SU-DHL-6 (cell line): ENCODE data around the gene HASPIN.

Experiments used
- H2AFZ ChIP-seq: fragments of 200-600 bp; sonication (generic); 2 replicates; pipeline ENCODE4 v1.6.1; 2014; ENCODE audit warnings: low read depth, mild to moderate bottlenecking, moderate library complexity, mixed read lengths, antibody characterized with exemption, low read length; ENCODE audit not compliant: severe bottlenecking
- H3F3A ChIP-seq: fragments of 200-600 bp; shearing (Covaris generic); 2 replicates; pipeline ENCODE4 v1.6.0; 2016; ENCODE audit warnings: antibody characterized with exemption, mild to moderate bottlenecking; ENCODE audit not compliant: insufficient read depth
- H3K27ac ChIP-seq: fragments of 200-600 bp; sonication (generic); 2 replicates; pipeline ENCODE4 v1.5.1; 2016; ENCODE audit warnings: low read depth, mild to moderate bottlenecking, low read length, moderate library complexity, mixed read lengths
- H3K27me3 ChIP-seq: fragments of 200-600 bp; sonication (generic), shearing (Covaris generic); 2 replicates; pipeline ENCODE4 v1.6.0; 2014; ENCODE audit warnings: mild to moderate bottlenecking, low read length
- H3K36me3 ChIP-seq: fragments of 200-600 bp; sonication (generic); 2 replicates; pipeline ENCODE4 v1.6.1; 2014; ENCODE audit warnings: mild to moderate bottlenecking, low read length, mixed read lengths
- H3K4me2 ChIP-seq: fragments of 300-600, 200-600 bp; shearing (Covaris generic), sonication (generic); 2 replicates; pipeline ENCODE4 v1.6.0; 2014; ENCODE audit warnings: low read length, low read depth, mild to moderate bottlenecking; ENCODE audit not compliant: poor library complexity, severe bottlenecking
- H3K4me3 ChIP-seq: fragments of 200-600 bp; sonication (generic); 2 replicates; pipeline ENCODE4 v1.5.1; 2014; ENCODE audit warnings: antibody characterized with exemption, low read length, mild to moderate bottlenecking, mixed read lengths; ENCODE audit not compliant: insufficient read depth, poor library complexity, severe bottlenecking
- H3K79me2 ChIP-seq: fragments of 200-600 bp; sonication (generic); 2 replicates; pipeline ENCODE4 v1.6.1; 2014; ENCODE audit warnings: mild to moderate bottlenecking, low read length, moderate library complexity; ENCODE audit not compliant: insufficient read depth
- H3K9ac ChIP-seq: fragments of 200-600 bp; sonication (generic); 2 replicates; pipeline ENCODE4 v1.7.0; 2014; ENCODE audit warnings: mild to moderate bottlenecking, low read length
- H3K9me2 ChIP-seq: fragments of 200-600 bp; sonication (generic); replicated peaks from 2 replicates; pipeline ENCODE4 v1.6.1; 2014; ENCODE audit warnings: low read length; ENCODE audit not compliant: insufficient read depth
- H3K9me3 ChIP-seq: fragments of 200-600 bp; sonication (generic); 2 replicates; pipeline ENCODE4 v1.6.1; 2014; ENCODE audit warnings: low read length, mixed read lengths; ENCODE audit not compliant: insufficient read depth
- H4K20me1 ChIP-seq: fragments of 200-600 bp; sonication (generic); 2 replicates; pipeline ENCODE4 v1.6.1; 2014; ENCODE audit warnings: low read depth, mild to moderate bottlenecking, antibody characterized with exemption, low read length, moderate library complexity, mixed read lengths
- CTCF ChIP-seq: fragments of 200-600 bp; sonication (generic); IDR thresholded peaks from one replicate; pipeline ENCODE4 v1.5.1; 2017; ENCODE audit warnings: antibody characterized with exemption, mild to moderate bottlenecking, low read length, moderate library complexity; ENCODE audit not compliant: insufficient read depth, poor library complexity, severe bottlenecking
- EZH2phosphoT487 ChIP-seq: fragments of 200-600 bp; sonication (generic), shearing (Covaris generic); conservative IDR thresholded peaks from 2 replicates; pipeline ENCODE4 v1.6.1; 2018; ENCODE audit warnings: mild to moderate bottlenecking, antibody characterized with exemption, low read length, moderate library complexity, mixed read lengths

Gene HASPIN

GRCh38 chr17:3712811-3713463, 10.8 kb upstream of the HASPIN start:
- Histone ChIP-seq H3K27ac (no peak overlapping the region; the same call in 1 of the 2 replicates), H3K9ac (no peak overlapping the region), H3K36me3 (peaks cover 7% of the 10 kb centered on the region; the same call in 1 of the 2 replicates), H3K79me2 (no peaks in the 10 kb centered on the region), H4K20me1 (no peaks in the 10 kb centered on the region), H3K9me2 (no peaks in the 10 kb centered on the region), H3F3A (peaks cover 21% of the 10 kb centered on the region), H3K4me3 (no peak overlapping the region), H2AFZ (no peak overlapping the region), H3K27me3 (no peaks in the 10 kb centered on the region), H3K4me2 (no peak overlapping the region), H3K9me3 (no peaks in the 10 kb centered on the region)
- TF ChIP-seq EZH2phosphoT487 (no peak), CTCF (no peak)

- H3K4me2 ChIP-seq = no peak overlapping the region
- peaks cover 14% of the 10 kb centered on the region; the same call in 1 of the 2 replicates for H3K36me3 ChIP-seq
- no peaks in the 10 kb centered on the region for H3K9me3 ChIP-seq
- H2AFZ ChIP-seq = no peak overlapping the region
- TF ChIP-seq CTCF (no peak), EZH2phosphoT487 (no peak)
- H4K20me1 ChIP-seq = no peaks in the 10 kb centered on the region
- no peak overlapping the region for H3K4me3 ChIP-seq
- no peaks in the 10 kb centered on the region for H3K27me3 ChIP-seq
- no peak overlapping the region for H3K27ac ChIP-seq
- no peak overlapping the region for H3K9ac ChIP-seq
- H3K9me2 ChIP-seq = no peaks in the 10 kb centered on the region
- H3K79me2 ChIP-seq = no peaks in the 10 kb centered on the region; the same call in 1 of the 2 replicates
- H3F3A ChIP-seq = peaks cover 21% of the 10 kb centered on the region
Measured at GRCh38 chr17:3715296-3715695, 8.4 kb upstream of the HASPIN start.

DNA sequence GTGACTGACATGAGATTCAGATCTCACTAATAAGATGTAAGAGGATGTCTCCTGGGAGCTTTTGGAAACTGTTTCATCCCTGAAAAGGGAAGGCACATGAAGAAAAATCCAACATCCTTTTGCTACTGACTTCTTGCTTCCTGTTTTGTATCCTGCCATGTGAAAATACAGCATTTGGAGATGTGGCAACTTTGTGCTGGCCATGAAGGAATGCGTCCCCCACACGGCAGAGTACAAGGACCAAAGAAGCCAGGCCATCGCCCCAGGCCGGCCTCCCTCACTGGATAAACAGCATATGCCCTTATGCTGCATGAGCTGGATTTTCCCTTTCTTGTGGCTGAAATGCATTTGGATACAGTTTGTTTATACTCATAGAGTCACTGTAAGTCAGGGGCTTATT, 5.5 kb upstream of the HASPIN start:
- Histone ChIP-seq H3K4me2 (no peak overlapping the region), H3K9me3 (no peaks in the 10 kb centered on the region), H3K9ac (no peak overlapping the region), H4K20me1 (no peaks in the 10 kb centered on the region), H3K27me3 (no peaks in the 10 kb centered on the region), H3K4me3 (no peak overlapping the region), H3K79me2 (peaks cover 9% of the 10 kb centered on the region; the same call in 1 of the 2 replicates), H3F3A (0 out of 2 replicates have a peak, but pooled peaks cover under 1% of the 10 kb centered on the region), H3K27ac (no peak overlapping the region), H2AFZ (no peak overlapping the region), H3K9me2 (no peaks in the 10 kb centered on the region), H3K36me3 (peaks cover 14% of the 10 kb centered on the region; the same call in 1 of the 2 replicates)
- TF ChIP-seq CTCF = no peak
- TF ChIP-seq EZH2phosphoT487 = no peak
